GM12878 (cell line): ENCODE results near the gene RTN4. TPM values are rescaled to one million over a fixed set of nuclear protein-coding genes. Genes with fewer than 3 reads are reported as not detected.

Experiments
- ATAC-seq: fragments of 200-7000 bp; cut with Tn5 transposase; 3 replicates; pipeline ENCODE4 v1.9.1; 2020; ENCODE audit warnings: mild to moderate bottlenecking, moderate library complexity
- BruUV-seq: library from RNA; stranded (reverse); fragments of 400-500 nt; replicated peaks from 2 replicates; lab custom pipeline; 2021; lab: Mats Ljungman, UMichigan
- CTCF ChIA-PET: fragments of 300-600 bp; sonication (Branson Sonifier 250); formaldehyde crosslinking; extraction: SDS; loops from one replicate; lab custom pipeline; 2021; ENCODE audit warnings: inconsistent platforms; lab: Yijun Ruan, JAX
- POLR2A ChIA-PET: fragments of 350-600 bp; formaldehyde crosslinking; extraction: SDS; loops from one replicate; lab custom pipeline; 2021; ENCODE audit warnings: inconsistent platforms; lab: Charles Lee
- RAD21 ChIA-PET: fragments of 300-600 bp; sonication (Branson Sonifier 250); formaldehyde crosslinking; loops from one replicate; lab custom pipeline; 2023; ENCODE audit warnings: antibody characterized with exemption; ENCODE audit not compliant: unreplicated experiment; lab: Charles Lee
- SMC1A ChIA-PET: fragments of 300-600 bp; sonication (Branson Sonifier 250); formaldehyde crosslinking; loops from one replicate; lab custom pipeline; 2023; ENCODE audit not compliant: unreplicated experiment, uncharacterized antibody; lab: Charles Lee
- DNase-seq: peaks from one replicate; pipeline ENCODE4 v3.0.0-alpha.2; 2011; ENCODE audit warnings: low read depth, low spot score
- FAIRE-seq: peaks from 3 replicates; lab custom pipeline; 2011; peaks lifted over from hg19 to GRCh38; lab: Jason Lieb, UNC
- H2AFZ ChIP-seq: 2 replicates; pipeline ENCODE4 v1.6.0; 2011; ENCODE audit warnings: low read depth, low read length, control low read depth; ENCODE audit not compliant: control insufficient read depth
- H3K27ac ChIP-seq: 2 replicates; pipeline ENCODE4 v1.5.1; 2011; ENCODE audit warnings: control low read depth; ENCODE audit not compliant: control insufficient read depth, insufficient read depth
- H3K27me3 ChIP-seq, 2 experiments: replicated peaks in 1 of 2; 2 replicates each; pipeline versions ENCODE4 v1.6.0 to v1.6.1; 2011; ENCODE audit warnings: low read length in 1 of 2; ENCODE audit not compliant: control insufficient read depth in 2 of 2, insufficient read depth in 2 of 2
- H3K36me3 ChIP-seq, 2 experiments: 2 replicates each; pipeline ENCODE4 v1.5.1; 2011; ENCODE audit warnings: low read length in 1 of 2; ENCODE audit not compliant: control insufficient read depth in 2 of 2, insufficient read depth in 2 of 2
- H3K4me1 ChIP-seq: 2 replicates; pipeline ENCODE4 v1.6.1; 2011; ENCODE audit warnings: mild to moderate bottlenecking, low read length, moderate library complexity, mixed read lengths; ENCODE audit not compliant: control insufficient read depth, insufficient read depth
- H3K4me2 ChIP-seq: 2 replicates; pipeline ENCODE4 v1.6.0; 2011; ENCODE audit warnings: control low read depth; ENCODE audit not compliant: control insufficient read depth, insufficient read depth
- H3K4me3 ChIP-seq: fragments of 200-600 bp; sonication (generic); 2 replicates; pipeline ENCODE4 v1.5.1; 2016
- H3K79me2 ChIP-seq: 2 replicates; pipeline ENCODE4 v1.6.0; 2011; ENCODE audit warnings: low read length; ENCODE audit not compliant: control insufficient read depth, insufficient read depth
- H3K9ac ChIP-seq: 2 replicates; pipeline ENCODE4 v1.8.0; 2011; ENCODE audit warnings: low read length, control low read depth, mixed read lengths; ENCODE audit not compliant: control insufficient read depth, insufficient read depth
- H3K9me3 ChIP-seq: replicated peaks from 3 replicates; pipeline ENCODE4 v1.5.1; 2011; ENCODE audit warnings: mild to moderate bottlenecking, low read length; ENCODE audit not compliant: control insufficient read depth, insufficient read depth
- H4K20me1 ChIP-seq: 2 replicates; pipeline ENCODE4 v1.6.0; 2011; ENCODE audit not compliant: control insufficient read depth, insufficient read depth
- CBX3 ChIP-seq: fragments of 200-600 bp; sonication (generic); IDR thresholded peaks from 2 replicates; pipeline ENCODE4 v1.6.1; 2016; ENCODE audit warnings: low read depth, borderline replicate concordance
- CTCF ChIP-seq, 3 experiments: IDR thresholded peaks in 2 of 3; conservative IDR thresholded peaks in 1 of 3; 2 replicates each; pipeline ENCODE4 v1.5.1; 2011; ENCODE audit warnings: low read depth in 3 of 3, low read length in 3 of 3, mild to moderate bottlenecking in 3 of 3, control low read depth in 2 of 3, moderate library complexity in 2 of 3, inconsistent platforms in 1 of 3, mixed read lengths in 1 of 3; ENCODE audit not compliant: control insufficient read depth in 2 of 3, insufficient read depth in 1 of 3; ENCODE audit errors: extremely low read depth in 1 of 3
- EED ChIP-seq: sonication (generic); IDR thresholded peaks from 2 replicates; pipeline ENCODE4 v1.6.1; 2016; ENCODE audit warnings: antibody characterized with exemption, low read depth
- FOXM1 ChIP-seq: IDR thresholded peaks from 2 replicates; pipeline ENCODE4 v1.6.1; 2012; ENCODE audit warnings: low read depth, mild to moderate bottlenecking, inconsistent platforms, low read length, moderate library complexity
- NFXL1 ChIP-seq: fragments of 450-650 bp; IDR thresholded peaks from 2 replicates; pipeline ENCODE4 v1.6.1; 2017; ENCODE audit warnings: antibody characterized with exemption, mild to moderate bottlenecking, borderline replicate concordance
- NR2C2 ChIP-seq: IDR thresholded peaks from 2 replicates; pipeline ENCODE4 v1.6.1; 2011; ENCODE audit warnings: borderline replicate concordance, low read depth; ENCODE audit not compliant: control insufficient read depth, insufficient read length
- POLR2A ChIP-seq: IDR thresholded peaks from 2 replicates; pipeline ENCODE4 v1.6.1; 2011; ENCODE audit warnings: low read depth, mild to moderate bottlenecking, low read length
- POU2F2 ChIP-seq: IDR thresholded peaks from 3 replicates; pipeline ENCODE4 v1.6.1; 2011; ENCODE audit warnings: low read depth, mild to moderate bottlenecking, low read length, borderline replicate concordance
- PRDM15 ChIP-seq: fragments of 450-650 bp; formaldehyde crosslinking; IDR thresholded peaks from 2 replicates; pipeline ENCODE4 v1.4.0; 2020; ENCODE audit warnings: mild to moderate bottlenecking, moderate library complexity
- STAT1 ChIP-seq: fragments of 450-650 bp; conservative IDR thresholded peaks from 2 replicates; pipeline ENCODE4 v1.6.1; 2014; ENCODE audit warnings: antibody characterized with exemption, mild to moderate bottlenecking
- ZBTB11 ChIP-seq: fragments of 450-650 bp; formaldehyde crosslinking; IDR thresholded peaks from 2 replicates; pipeline ENCODE4 v1.5.0; 2022; ENCODE audit warnings: mild to moderate bottlenecking, missing genetic modification characterization
- WGBS: methylation state at CpG from one replicate; pipeline ENCODE4 v1.1.6; 2016; ENCODE audit warnings: low lambda C conversion rate; ENCODE audit not compliant: insufficient replicate concordance, insufficient coverage; ENCODE audit errors: missing lambda C conversion rate; 5-methylcytosine and 5-hydroxymethylcytosine counted together
- in situ Hi-C: fragments of 300-500 bp; cut with MboI; formaldehyde crosslinking; loops from 9 replicates; pipeline ENCODE4 v1.14.3; 2018; ENCODE audit warnings: mixed read lengths
- intact Hi-C: fragments of 100-400 bp; cut with micrococcal nuclease; formaldehyde crosslinking; loops from one replicate; pipeline ENCODE4 v1.14.2; 2022; ENCODE audit not compliant: unreplicated experiment
- polyA plus RNA-seq, 11 experiments: library from polyadenylated mRNA; depleted of rRNA in 4 of 11; unstranded in 6 of 11; stranded (reverse) in 5 of 11; fragments of >200 nt; fragmentation: Nextera tagmentation in 4 of 11; fragmentation: Illumina TruSeq in 1 of 11; extraction: Ambion mirVana in 4 of 11; extraction: Trizol in 1 of 11; gene quantifications; 1 replicate in 1 of 11; 2 replicates in 10 of 11; pipeline versions ENCODE4 v1.2.1 to v1.2.3, GENCODE V29; 2011 to 2016; ENCODE audit warnings: inconsistent platforms in 2 of 11, missing spikeins in 2 of 11, low read depth in 1 of 11
- total RNA-seq, 4 experiments: library from RNA; depleted of rRNA in 3 of 4; stranded (reverse); fragments of >200 nt in 3 of 4; fragmentation: Illumina TruSeq in 1 of 4; extraction: Trizol in 1 of 4; gene quantifications; 2 replicates each; pipeline versions ENCODE4 v1.2.1 to v1.2.3, GENCODE V29; 2013 to 2021
- TF ChIP-seq, protein P1 (sequence below): IDR thresholded peaks from 2 replicates; pipeline ENCODE4 v1.6.1; 2011; ENCODE audit warnings: mild to moderate bottlenecking, low read depth, low read length, moderate library complexity; ENCODE audit not compliant: insufficient replicate concordance

RTN4 gene
- total and polyA plus RNA-seq, 10 of the 15 experiments (the other 5 are each of a cell fraction or from before 2014, with no cell fraction given) = 56.0 to 133 (median 83.3) TPM

- ATAC-seq (no peak), DNase-seq (no peak), FAIRE-seq (no peak)
- no peak overlapping the region for H3K4me2 ChIP-seq
- H2AFZ ChIP-seq = no peak overlapping the region
- WGBS = 64% methylated on average over 3 of the region's 3 CpGs
- no peak overlapping the region for H3K27ac ChIP-seq
- ChIA-PET SMC1A (interaction anchor here (0.8 to 1.6 kb wide), 3 partner anchors 11 to 107 kb away, joined by 4 to 7 read pairs (median 7); no protein-coding TSS in a partner anchor), CTCF (interaction anchor here (0.7 to 14.8 kb wide), 4 partner anchors 27 to 482 kb away, joined by 3 to 342 read pairs (median 4); no protein-coding TSS in a partner anchor), POLR2A (interaction anchor here (1.5 kb wide), 1 partner anchor 44 kb away, joined by 6 read pairs; the partner anchor contains the start of gene RTN4), RAD21 (interaction anchor here (1.3 to 1.6 kb wide), 2 partner anchors 50 to 168 kb away, joined by 3 to 4 read pairs; no protein-coding TSS in a partner anchor)
- no peaks in the 10 kb centered on the region for H3K27me3 ChIP-seq
- H3K4me3 ChIP-seq = no peak overlapping the region
- no peak overlapping the region for H3K9ac ChIP-seq
- H3K4me1 ChIP-seq = peaks cover 8% of the 10 kb centered on the region; the same call in 1 of the 2 replicates
- in situ Hi-C loops = no loop called here
- H3K9me3 ChIP-seq = no peaks in the 10 kb centered on the region
- intact Hi-C loops = no loop called here
- H3K79me2 ChIP-seq = peaks cover 73% of the 10 kb centered on the region
- no TSS peak for BruUV-seq
- H4K20me1 ChIP-seq = no peaks in the 10 kb centered on the region
- H3K36me3 ChIP-seq = no peaks in the 10 kb centered on the region
- TF ChIP-seq ZBTB11 (CRISPR knock-in tag) (no peak), FOXM1 (no peak), NR2C2 (no peak), NFXL1 (no peak), CBX3 (no peak), STAT1 (no peak), POU2F2 (no peak), PRDM15 (CRISPR knock-in tag) (no peak), CTCF (IDR thresholded peaks at IDR 0.05 in 2 of 3, conservative IDR thresholded peaks at IDR 0.05 in 1 of 3; ENCODE audit: control insufficient read depth in 2 of 3, extremely low read depth in 1 of 3, insufficient read depth in 1 of 3, low read depth in 3 of 3, low read length in 3 of 3) (no peak), EED (no peak), POLR2A (no peak)
- TF ChIP-seq, protein P1, sequence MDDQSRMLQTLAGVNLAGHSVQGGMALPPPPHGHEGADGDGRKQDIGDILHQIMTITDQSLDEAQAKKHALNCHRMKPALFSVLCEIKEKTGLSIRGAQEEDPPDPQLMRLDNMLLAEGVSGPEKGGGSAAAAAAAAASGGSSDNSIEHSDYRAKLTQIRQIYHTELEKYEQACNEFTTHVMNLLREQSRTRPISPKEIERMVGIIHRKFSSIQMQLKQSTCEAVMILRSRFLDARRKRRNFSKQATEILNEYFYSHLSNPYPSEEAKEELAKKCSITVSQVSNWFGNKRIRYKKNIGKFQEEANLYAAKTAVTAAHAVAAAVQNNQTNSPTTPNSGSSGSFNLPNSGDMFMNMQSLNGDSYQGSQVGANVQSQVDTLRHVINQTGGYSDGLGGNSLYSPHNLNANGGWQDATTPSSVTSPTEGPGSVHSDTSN = no peak
Observed at GRCh38 chr2:55006306-55006705, 43.9 kb downstream of the RTN4 start.
